DND-41 (cell line): ENCODE data around the gene CYB5R3.

Experiments
- ATAC-seq: fragments of 200-7000 bp; cut with Tn5 transposase; 3 replicates; pipeline ENCODE4 v1.9.1; 2021; ENCODE audit warnings: low read depth; ENCODE audit not compliant: insufficient read depth
- DNase-seq: peaks from one replicate; pipeline ENCODE4 v3.0.0-alpha.2; 2020
- H2AFZ ChIP-seq: 2 replicates; pipeline ENCODE4 v1.6.0; 2012; ENCODE audit warnings: low read depth, low read length
- H3K27ac ChIP-seq: 2 replicates; pipeline ENCODE4 v1.5.1; 2012; ENCODE audit warnings: low read length, inconsistent platforms
- H3K27me3 ChIP-seq: fragments of 200-600 bp; sonication (generic); 2 replicates; pipeline ENCODE4 v1.6.0; 2012; ENCODE audit warnings: low read length, mild to moderate bottlenecking, inconsistent platforms; ENCODE audit not compliant: insufficient read depth, poor library complexity
- H3K36me3 ChIP-seq: 2 replicates; pipeline ENCODE4 v1.5.1; 2012; ENCODE audit warnings: low read length, inconsistent platforms; ENCODE audit not compliant: insufficient read depth
- H3K4me1 ChIP-seq: 2 replicates; pipeline ENCODE4 v1.5.1; 2012; ENCODE audit warnings: mild to moderate bottlenecking, low read length; ENCODE audit not compliant: insufficient read depth
- H3K4me2 ChIP-seq: 2 replicates; pipeline ENCODE4 v1.6.0; 2012; ENCODE audit warnings: mild to moderate bottlenecking, moderate library complexity, low read length, inconsistent platforms; ENCODE audit not compliant: insufficient read depth
- H3K4me3 ChIP-seq, 2 experiments: fragments of 200-600 bp in 1 of 2; shearing (Covaris generic) in 1 of 2; 2 replicates each; pipeline ENCODE4 v1.5.1; 2012 to 2016; ENCODE audit warnings: inconsistent platforms in 2 of 2, low read length in 2 of 2, mild to moderate bottlenecking in 2 of 2, low read depth in 1 of 2, moderate library complexity in 1 of 2
- H3K79me2 ChIP-seq: 2 replicates; pipeline ENCODE4 v1.6.0; 2012; ENCODE audit warnings: low read length, inconsistent platforms; ENCODE audit not compliant: insufficient read depth
- H3K9ac ChIP-seq: 2 replicates; pipeline ENCODE4 v1.6.0; 2012; ENCODE audit warnings: low read depth, mild to moderate bottlenecking, inconsistent platforms, low read length, moderate library complexity
- H3K9me3 ChIP-seq: 2 replicates; pipeline ENCODE4 v1.5.1; 2012; ENCODE audit warnings: low read length, moderate library complexity, mild to moderate bottlenecking, inconsistent platforms; ENCODE audit not compliant: insufficient read depth, severe bottlenecking
- H4K20me1 ChIP-seq: 2 replicates; pipeline ENCODE4 v1.6.0; 2012; ENCODE audit warnings: low read length; ENCODE audit not compliant: insufficient read depth
- EZH2 ChIP-seq: IDR thresholded peaks from 3 replicates; pipeline ENCODE4 v1.6.1; 2012; ENCODE audit warnings: borderline replicate concordance, low read depth, mild to moderate bottlenecking, moderate library complexity, low read length, inconsistent platforms; ENCODE audit not compliant: severe bottlenecking
- TF ChIP-seq, protein P1 (sequence below): IDR thresholded peaks from 2 replicates; pipeline ENCODE4 v1.5.1; 2012; ENCODE audit warnings: borderline replicate concordance, low read length, moderate library complexity, mild to moderate bottlenecking; ENCODE audit not compliant: poor library complexity, severe bottlenecking; ENCODE audit errors: extremely low read depth

Gene CYB5R3

DNA sequence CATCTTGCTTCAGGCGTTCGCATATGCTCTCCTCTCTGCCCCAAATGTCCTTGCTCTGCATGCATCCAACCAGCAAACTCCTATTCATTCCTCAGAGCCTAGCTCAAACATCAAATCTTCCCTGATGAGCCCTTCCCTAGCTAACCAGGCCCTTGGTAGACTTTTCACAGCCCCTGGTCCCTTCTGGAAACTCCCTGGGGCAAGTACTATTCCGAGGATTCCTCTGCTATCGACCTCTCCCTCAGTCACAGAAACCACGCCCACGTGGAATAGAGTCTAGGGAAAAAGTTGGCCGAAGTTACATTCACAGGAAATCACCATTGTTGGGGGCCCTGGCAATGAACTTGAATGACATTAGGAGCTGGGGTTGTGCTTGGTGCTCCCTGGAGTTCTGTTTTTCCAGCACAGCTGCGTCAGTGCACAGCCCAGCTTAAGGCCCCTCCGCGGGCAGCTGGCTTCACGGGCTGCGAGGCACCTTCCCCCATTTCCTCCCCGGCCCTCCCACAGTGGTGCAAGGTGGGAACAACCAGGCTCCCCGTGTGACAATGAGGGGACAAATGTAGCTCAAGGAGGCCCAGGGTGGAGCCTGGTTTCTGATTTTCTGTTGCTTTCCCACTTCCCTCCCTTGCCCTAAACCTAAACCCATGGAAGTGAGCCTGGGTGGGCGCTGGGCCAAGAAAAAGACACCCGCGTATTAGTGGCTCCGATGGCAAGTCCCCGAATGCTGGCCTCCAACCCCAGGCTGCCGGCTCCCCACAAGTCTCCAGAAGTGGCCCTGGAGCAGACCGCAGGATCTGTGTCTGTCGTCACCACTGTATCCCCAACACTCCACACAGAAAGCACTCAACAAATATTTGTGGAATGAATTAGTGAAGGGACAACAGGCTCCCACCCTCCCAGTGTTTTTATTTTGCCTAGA lies 4.5 kb downstream of the CYB5R3 start:
- ATAC-seq (no peak), DNase-seq (no peak)
- H3K4me2 ChIP-seq = peak overlapping the region; percentile 12; the same call in 1 of the 2 replicates
- no peak overlapping the region for H3K4me3 ChIP-seq
- peaks cover 36% of the 10 kb centered on the region for H3K4me1 ChIP-seq
- TF ChIP-seq EZH2 = no peak
- TF ChIP-seq, protein P1, sequence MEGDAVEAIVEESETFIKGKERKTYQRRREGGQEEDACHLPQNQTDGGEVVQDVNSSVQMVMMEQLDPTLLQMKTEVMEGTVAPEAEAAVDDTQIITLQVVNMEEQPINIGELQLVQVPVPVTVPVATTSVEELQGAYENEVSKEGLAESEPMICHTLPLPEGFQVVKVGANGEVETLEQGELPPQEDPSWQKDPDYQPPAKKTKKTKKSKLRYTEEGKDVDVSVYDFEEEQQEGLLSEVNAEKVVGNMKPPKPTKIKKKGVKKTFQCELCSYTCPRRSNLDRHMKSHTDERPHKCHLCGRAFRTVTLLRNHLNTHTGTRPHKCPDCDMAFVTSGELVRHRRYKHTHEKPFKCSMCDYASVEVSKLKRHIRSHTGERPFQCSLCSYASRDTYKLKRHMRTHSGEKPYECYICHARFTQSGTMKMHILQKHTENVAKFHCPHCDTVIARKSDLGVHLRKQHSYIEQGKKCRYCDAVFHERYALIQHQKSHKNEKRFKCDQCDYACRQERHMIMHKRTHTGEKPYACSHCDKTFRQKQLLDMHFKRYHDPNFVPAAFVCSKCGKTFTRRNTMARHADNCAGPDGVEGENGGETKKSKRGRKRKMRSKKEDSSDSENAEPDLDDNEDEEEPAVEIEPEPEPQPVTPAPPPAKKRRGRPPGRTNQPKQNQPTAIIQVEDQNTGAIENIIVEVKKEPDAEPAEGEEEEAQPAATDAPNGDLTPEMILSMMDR = no peak
- H3K9me3 ChIP-seq = no peaks in the 10 kb centered on the region
- no peaks in the 10 kb centered on the region for H3K27me3 ChIP-seq
- H3K9ac ChIP-seq = no peak overlapping the region
- H3K27ac ChIP-seq = no peak overlapping the region
- peaks cover 12% of the 10 kb centered on the region for H3K36me3 ChIP-seq
- H2AFZ ChIP-seq = no peak overlapping the region
- peaks cover 52% of the 10 kb centered on the region for H4K20me1 ChIP-seq
- H3K79me2 ChIP-seq = peaks cover 88% of the 10 kb centered on the region

DNA sequence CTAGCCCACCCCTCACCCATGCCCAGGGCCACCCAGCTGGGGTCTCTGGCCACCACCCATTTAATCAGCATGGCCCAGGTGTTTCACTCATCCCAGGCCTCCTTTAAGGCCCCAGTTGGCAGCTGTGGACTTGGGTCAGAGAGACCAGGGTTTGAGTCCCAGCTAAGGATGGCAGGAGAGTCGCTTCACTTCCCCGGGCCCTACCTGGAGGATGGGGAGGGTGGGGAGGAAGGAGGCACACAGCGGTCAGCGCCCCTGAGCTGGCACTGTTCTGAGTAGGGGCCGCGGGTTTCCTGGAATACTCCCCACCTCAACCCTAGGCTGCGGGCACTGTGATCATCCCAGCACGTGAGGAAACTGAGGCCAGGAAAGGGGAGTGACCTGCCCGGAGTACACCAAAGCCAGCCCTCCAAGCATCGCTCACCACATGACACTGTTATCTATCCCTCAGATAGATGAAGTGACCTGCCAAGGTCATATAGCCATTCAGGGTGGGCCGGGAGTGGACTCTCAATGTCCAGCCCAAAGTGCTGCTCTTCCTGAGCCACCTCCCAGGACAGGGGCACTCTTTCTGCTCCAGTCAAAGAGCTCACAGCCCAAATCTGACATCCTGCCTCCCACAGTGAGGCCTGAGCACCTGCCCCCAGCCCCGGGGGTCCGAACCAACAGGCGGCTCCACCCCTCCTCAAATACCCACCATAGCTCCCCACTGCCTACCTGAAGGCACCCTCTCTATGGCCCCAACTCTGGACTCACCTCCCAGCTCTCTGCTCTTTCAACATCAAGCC lies 5.4 kb downstream of the CYB5R3 start:
- Histone ChIP-seq H4K20me1 (peaks cover 52% of the 10 kb centered on the region), H3K9ac (no peak overlapping the region), H3K27me3 (no peaks in the 10 kb centered on the region), H2AFZ (no peak overlapping the region), H3K79me2 (peaks cover 87% of the 10 kb centered on the region), H3K4me2 (no peak overlapping the region), H3K4me3 (no peak overlapping the region), H3K27ac (no peak overlapping the region), H3K9me3 (no peaks in the 10 kb centered on the region), H3K4me1 (peaks cover 33% of the 10 kb centered on the region), H3K36me3 (peaks cover 11% of the 10 kb centered on the region)
- no peak for ATAC-seq
- no peak for DNase-seq
- no peak for TF ChIP-seq EZH2
- TF ChIP-seq, protein P1 = no peak

DNA sequence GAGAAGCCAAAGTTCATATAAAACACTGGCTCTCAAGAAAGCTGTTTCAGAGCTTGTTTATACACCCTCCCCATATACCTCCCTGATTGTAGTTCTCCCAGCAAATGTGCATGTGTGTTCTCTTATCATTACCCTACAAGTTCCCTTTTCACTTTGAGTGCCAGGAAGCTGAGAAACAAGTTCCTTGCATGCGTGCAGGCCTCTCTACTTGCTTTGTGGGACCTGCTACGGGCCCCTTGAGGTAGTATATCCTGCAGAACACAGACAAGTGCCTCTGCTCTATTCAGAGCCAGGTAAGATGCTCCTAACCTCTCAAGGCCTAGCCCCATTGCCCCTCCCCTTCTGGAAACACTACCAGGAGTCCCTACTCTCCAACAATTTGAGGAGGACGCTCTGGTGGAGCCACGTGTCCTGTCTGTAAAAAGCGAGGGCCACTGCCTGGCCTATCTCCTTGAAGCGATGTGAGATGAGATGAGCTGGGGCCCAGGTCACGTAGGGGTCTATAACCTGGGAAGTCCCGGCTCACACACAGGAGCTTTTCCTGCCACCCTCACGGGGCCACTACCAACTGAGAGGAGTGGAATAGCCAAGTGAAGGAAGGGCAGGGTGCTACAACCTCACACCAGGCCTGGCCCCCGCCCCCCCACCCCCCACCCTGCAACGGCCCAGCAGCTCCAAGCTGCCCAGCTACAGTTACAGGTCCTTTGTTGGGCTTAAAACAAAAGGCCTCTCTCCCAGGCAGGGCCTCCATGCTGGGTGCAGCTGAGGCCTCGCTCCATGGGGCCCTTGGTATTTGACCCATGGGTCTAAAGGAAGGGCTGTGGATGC lies 6.2 kb downstream of the CYB5R3 start:
- peaks cover 25% of the 10 kb centered on the region for H3K4me1 ChIP-seq
- TF ChIP-seq EZH2 = no peak
- TF ChIP-seq, protein P1 = no peak
- no peak overlapping the region for H3K4me3 ChIP-seq
- no peak overlapping the region for H3K4me2 ChIP-seq
- H3K36me3 ChIP-seq = peaks cover 10% of the 10 kb centered on the region
- no peak overlapping the region for H3K27ac ChIP-seq
- H3K79me2 ChIP-seq = peaks cover 82% of the 10 kb centered on the region
- DNase-seq (no peak), ATAC-seq (no peak)
- H3K27me3 ChIP-seq = no peaks in the 10 kb centered on the region
- no peak overlapping the region for H2AFZ ChIP-seq
- no peaks in the 10 kb centered on the region for H3K9me3 ChIP-seq
- H4K20me1 ChIP-seq = peaks cover 45% of the 10 kb centered on the region
- no peak overlapping the region for H3K9ac ChIP-seq
